GM20000 (cell line): ENCODE data around the gene C10orf90.

Experiments used
- DNase-seq: peaks from one replicate; pipeline ENCODE4 v3.0.0; 2012; ENCODE audit warnings: low spot score
- TF ChIP-seq, protein P1 (sequence below): IDR thresholded peaks from 2 replicates; pipeline ENCODE4 v1.5.1; 2012; ENCODE audit warnings: mild to moderate bottlenecking, control low read depth; ENCODE audit errors: extremely low read depth, missing control alignments

C10orf90 gene

DNA sequence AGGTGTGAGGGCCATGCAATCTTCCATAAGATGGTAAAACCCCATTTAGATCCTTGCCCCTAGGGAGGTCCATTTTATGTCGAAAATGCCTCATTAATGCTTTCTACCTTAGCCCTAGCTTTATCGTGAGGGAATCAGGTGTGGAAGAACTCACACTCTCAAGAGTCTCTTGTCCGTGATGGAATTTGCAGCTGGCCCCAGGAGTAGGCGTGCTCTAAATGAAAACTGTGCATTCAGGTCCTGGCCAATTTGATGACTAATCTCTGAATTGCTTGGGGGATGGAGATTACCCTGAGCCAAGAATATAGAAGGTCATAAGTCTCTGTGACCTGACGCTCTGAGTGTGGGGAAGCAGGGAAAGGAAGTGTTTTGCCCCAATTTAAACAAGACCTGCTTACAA lies 6.6 kb downstream of the C10orf90 start:
- no peak for DNase-seq
- TF ChIP-seq, protein P1, sequence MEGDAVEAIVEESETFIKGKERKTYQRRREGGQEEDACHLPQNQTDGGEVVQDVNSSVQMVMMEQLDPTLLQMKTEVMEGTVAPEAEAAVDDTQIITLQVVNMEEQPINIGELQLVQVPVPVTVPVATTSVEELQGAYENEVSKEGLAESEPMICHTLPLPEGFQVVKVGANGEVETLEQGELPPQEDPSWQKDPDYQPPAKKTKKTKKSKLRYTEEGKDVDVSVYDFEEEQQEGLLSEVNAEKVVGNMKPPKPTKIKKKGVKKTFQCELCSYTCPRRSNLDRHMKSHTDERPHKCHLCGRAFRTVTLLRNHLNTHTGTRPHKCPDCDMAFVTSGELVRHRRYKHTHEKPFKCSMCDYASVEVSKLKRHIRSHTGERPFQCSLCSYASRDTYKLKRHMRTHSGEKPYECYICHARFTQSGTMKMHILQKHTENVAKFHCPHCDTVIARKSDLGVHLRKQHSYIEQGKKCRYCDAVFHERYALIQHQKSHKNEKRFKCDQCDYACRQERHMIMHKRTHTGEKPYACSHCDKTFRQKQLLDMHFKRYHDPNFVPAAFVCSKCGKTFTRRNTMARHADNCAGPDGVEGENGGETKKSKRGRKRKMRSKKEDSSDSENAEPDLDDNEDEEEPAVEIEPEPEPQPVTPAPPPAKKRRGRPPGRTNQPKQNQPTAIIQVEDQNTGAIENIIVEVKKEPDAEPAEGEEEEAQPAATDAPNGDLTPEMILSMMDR, result no peak

DNA sequence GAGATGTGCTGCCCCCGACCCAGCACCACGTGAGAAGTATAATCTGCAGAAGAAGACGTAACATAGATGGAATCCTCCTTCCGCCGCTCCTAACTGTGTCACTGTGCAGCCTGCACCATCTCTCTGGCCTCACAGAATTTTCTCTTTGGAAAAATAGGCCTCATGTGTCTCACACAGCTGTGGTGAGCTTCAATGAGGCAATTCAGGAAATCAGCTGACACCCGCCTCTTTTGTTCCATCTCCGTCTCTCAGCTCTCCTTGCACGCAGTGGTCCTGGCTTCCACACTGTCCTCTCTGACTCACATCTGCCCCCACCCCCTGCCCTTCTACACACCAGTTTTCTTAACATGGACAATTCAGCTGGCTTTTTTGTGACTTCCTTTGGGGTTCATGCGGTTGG lies 7.2 kb downstream of the C10orf90 start:
- DNase-seq, result no peak
- TF ChIP-seq, protein P1, result no peak

DNA sequence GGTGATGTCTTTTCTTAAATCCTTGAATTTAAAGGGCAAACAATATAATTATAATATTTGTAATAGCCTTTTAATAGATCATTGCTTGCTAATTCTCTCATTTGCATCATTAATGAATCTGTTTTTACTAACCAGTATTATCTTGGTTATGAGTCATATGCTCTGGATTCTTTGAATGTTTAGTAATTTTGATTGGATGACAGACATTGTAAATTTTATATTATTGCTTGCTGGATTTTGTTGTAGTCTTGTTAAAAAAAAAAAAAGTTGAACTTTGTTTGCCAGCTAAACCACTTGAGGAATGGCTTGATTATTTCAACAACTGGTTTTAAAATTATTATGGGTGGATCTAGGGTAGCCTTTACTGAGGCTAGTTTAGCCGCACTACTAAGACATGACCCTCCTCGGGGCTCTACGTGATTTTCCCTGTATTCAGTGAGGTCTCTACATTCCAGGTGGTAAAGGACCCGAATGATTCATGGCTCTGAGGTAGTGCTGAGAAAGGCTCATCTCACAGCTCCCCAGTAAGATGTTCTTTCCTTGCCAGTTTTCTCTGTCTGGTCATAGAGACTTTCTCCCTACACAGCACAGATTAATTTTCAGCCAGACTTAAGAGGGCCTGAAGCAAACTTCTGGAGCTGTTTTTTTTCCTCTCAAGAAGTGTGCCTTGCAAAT lies 8.5 kb downstream of the C10orf90 start:
- DNase-seq, result no peak
- TF ChIP-seq, protein P1, result no peak

DNA sequence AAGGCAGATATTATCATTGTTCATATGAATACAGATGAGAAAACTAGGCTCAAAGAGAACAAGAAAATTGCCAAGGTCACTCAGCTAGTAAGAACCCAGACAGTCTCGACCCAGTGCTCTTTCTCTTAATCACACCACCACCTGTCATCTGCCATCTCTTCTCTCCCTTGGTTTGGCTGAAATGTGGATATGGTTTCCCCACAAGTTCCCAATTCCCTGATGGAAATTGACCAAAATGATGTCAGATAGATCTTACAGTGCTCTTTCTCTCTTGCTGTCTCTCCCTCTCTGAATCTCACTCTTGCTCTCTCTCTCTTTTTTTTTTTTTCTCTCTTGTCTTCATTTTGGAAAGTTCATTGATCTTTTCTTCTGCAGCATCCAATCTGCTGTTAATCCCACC lies 9.1 kb downstream of the C10orf90 start:
- TF ChIP-seq, protein P1, result no peak
- DNase-seq, result no peak

DNA sequence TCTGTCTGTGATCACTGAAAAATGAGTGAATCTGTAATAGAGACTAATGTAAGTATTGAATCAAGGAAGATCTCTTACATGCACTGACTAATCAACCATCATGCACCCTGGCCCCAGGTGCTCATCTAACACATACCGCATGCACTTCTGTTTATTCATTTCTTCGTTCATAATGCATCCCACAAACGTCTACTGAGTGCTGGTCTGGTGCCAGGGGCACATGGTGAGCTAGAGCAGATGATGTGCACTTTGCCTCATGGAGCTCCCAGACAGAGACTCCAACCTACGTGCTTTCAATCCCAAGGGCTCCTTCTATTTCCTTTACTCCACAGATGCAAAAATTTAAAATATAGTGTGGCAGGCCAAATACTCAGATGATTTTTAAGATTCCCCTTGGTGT lies 10.7 kb downstream of the C10orf90 start:
- TF ChIP-seq, protein P1, result no peak
- DNase-seq, result no peak

DNA sequence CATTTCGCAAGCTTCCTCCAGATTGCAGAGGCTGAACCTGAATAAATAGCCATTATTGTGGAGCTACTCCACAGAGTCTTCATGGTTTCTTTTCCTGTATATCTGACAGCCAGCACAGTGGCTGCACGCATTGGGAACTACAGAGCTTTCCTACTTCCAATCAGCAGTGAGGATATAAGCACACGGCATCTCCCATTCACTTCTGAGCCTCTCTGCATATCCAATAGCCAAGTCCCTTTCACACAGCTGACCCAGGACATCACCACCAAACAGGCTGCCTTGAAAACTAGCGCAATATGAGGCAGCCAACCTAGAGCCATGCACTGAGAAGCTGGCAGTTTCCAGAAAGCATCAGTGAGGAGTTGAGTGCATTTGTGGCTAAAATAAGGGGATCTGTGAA lies 11.6 kb downstream of the C10orf90 start:
- TF ChIP-seq, protein P1, result no peak
- DNase-seq, result no peak

DNA sequence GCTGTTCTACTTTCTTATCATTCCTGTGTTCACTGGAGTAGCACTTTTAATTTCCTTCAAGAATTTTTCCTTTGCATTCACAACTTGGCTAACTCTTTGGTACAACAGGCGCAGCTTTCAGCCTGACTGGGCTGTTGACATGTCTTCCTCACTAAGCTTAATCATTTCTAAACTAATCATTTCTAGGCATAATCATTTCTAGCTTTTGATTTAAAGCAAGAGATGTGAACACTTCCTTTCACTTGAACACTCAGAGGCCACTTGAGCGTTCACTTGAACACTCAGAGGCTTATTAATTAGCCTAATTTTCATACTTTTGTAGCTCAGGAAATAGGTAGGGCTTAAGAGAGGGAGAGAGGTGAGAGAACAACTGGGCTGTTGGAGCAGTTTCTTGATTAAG lies 15.9 kb downstream of the C10orf90 start:
- no peak for DNase-seq
- TF ChIP-seq, protein P1, result no peak
